GM19455 (cell line): ENCODE results near the gene NTN4.
"Not testable (repeated sequence)": the region's sequence is repeated elsewhere in the genome, so short reads cannot be mapped to it uniquely, and the experiment has no call there.

Source experiments
- ATAC-seq: cut with Tn5 transposase; IDR thresholded peaks from one replicate; pipeline ENCODE4 v1.9.1; 2021; ENCODE audit not compliant: unreplicated experiment

The NTN4 gene

GRCh38 chr12:95629392-95629791 lies 161.2 kb downstream of the NTN4 start:
- ATAC-seq: no peak

- no peak for ATAC-seq
Observed at GRCh38 chr12:95626854-95627253, 163.7 kb downstream of the NTN4 start.

- no peak for ATAC-seq
Observed at GRCh38 chr12:95625012-95625411, 165.6 kb downstream of the NTN4 start.

GRCh38 chr12:95624589-95624988 lies 166.0 kb downstream of the NTN4 start:
- ATAC-seq: no peak

- ATAC-seq: no peak
Observed at GRCh38 chr12:95623554-95624170, 166.9 kb downstream of the NTN4 start.

GRCh38 chr12:95622879-95623278 lies 167.7 kb downstream of the NTN4 start:
- no peak for ATAC-seq

- no peak for ATAC-seq
Observed at GRCh38 chr12:95621725-95622124, 168.8 kb downstream of the NTN4 start.

- no peak for ATAC-seq
Observed at GRCh38 chr12:95620171-95620570, 170.4 kb downstream of the NTN4 start.

- not testable (repeated sequence) for ATAC-seq
Observed at GRCh38 chr12:95616470-95616869, 174.1 kb downstream of the NTN4 start.

GRCh38 chr12:95615749-95616148 lies 174.8 kb downstream of the NTN4 start:
- no peak for ATAC-seq

- ATAC-seq: no peak
Observed at GRCh38 chr12:95614390-95614982, 176.1 kb downstream of the NTN4 start.

- ATAC-seq: no peak
Observed at GRCh38 chr12:95613021-95613420, 177.5 kb downstream of the NTN4 start.

- ATAC-seq: no peak
Observed at GRCh38 chr12:95611676-95612309, 178.8 kb downstream of the NTN4 start.

GRCh38 chr12:95608252-95609033 lies 182.1 kb downstream of the NTN4 start:
- no peak for ATAC-seq
